HL-60 (cell line): ENCODE data around the gene SDSL.

Experiments
- DNase-seq, 2 experiments: peaks; one replicate each; pipeline ENCODE4 v3.0.0-alpha.2; 2010 to 2020; ENCODE audit warnings: low read depth in 1 of 2, low spot score in 1 of 2
- H3K27ac ChIP-seq: fragments of 250-450 bp; sonication (Bioruptor Pico); replicated peaks from 2 replicates; pipeline ENCODE4 v1.5.1; 2020; ENCODE audit warnings: mild to moderate bottlenecking, moderate library complexity
- H3K27me3 ChIP-seq: fragments of 250-450 bp; sonication (Bioruptor Pico); 2 replicates; pipeline ENCODE4 v1.5.1; 2021; ENCODE audit warnings: mild to moderate bottlenecking, moderate library complexity; ENCODE audit not compliant: insufficient read depth, poor library complexity, severe bottlenecking
- H3K4me3 ChIP-seq: replicated peaks from 2 replicates; pipeline ENCODE4 v1.5.1; 2011; ENCODE audit warnings: mild to moderate bottlenecking, control low read depth, low read length; ENCODE audit not compliant: insufficient read depth
- CTCF ChIP-seq: IDR thresholded peaks from one replicate; pipeline ENCODE4 v1.5.1; 2011; ENCODE audit warnings: low read length, control low read depth, inconsistent platforms; ENCODE audit not compliant: insufficient read depth
- GABPA ChIP-seq: IDR thresholded peaks from 2 replicates; pipeline ENCODE4 v1.6.1; 2012; ENCODE audit warnings: low read depth
- POLR2AphosphoS5 ChIP-seq: IDR thresholded peaks from 2 replicates; pipeline ENCODE4 v1.6.1; 2012; ENCODE audit warnings: low read depth
- REST ChIP-seq: IDR thresholded peaks from 2 replicates; pipeline ENCODE4 v1.6.1; 2012; ENCODE audit warnings: low read depth; ENCODE audit not compliant: insufficient replicate concordance
- SPI1 ChIP-seq: IDR thresholded peaks from 2 replicates; pipeline ENCODE4 v1.6.1; 2012; ENCODE audit warnings: low read depth, mild to moderate bottlenecking, borderline replicate concordance

SDSL gene

GRCh38 chr12:113436993-113437728, 15.0 kb downstream of the SDSL start:
- Histone ChIP-seq H3K27me3 (no peaks in the 10 kb centered on the region), H3K4me3 (no peak overlapping the region), H3K27ac (no peak overlapping the region)
- no peak for DNase-seq
- TF ChIP-seq POLR2AphosphoS5, result no peak
- no peak for TF ChIP-seq GABPA
- TF ChIP-seq REST, result no peak
- no peak for TF ChIP-seq CTCF
- TF ChIP-seq SPI1, result no peak

- H3K4me3 ChIP-seq, result no peak overlapping the region
- no peak for DNase-seq
- TF ChIP-seq GABPA (no peak), SPI1 (no peak), REST (no peak), CTCF (no peak), POLR2AphosphoS5 (no peak)
- H3K27ac ChIP-seq, result no peak overlapping the region
- no peaks in the 10 kb centered on the region for H3K27me3 ChIP-seq
These were observed 15.5 kb downstream of the SDSL start for GRCh38 chr12:113437729-113438100.

GRCh38 chr12:113438523-113439300, 16.5 kb downstream of the SDSL start:
- no peak overlapping the region for H3K4me3 ChIP-seq
- TF ChIP-seq POLR2AphosphoS5 (no peak), SPI1 (no peak), GABPA (no peak), CTCF (no peak), REST (no peak)
- DNase-seq, result no peak
- no peak overlapping the region for H3K27ac ChIP-seq
- H3K27me3 ChIP-seq, result no peaks in the 10 kb centered on the region
